OCI-LY1 (cell line): ENCODE results near the gene RUSC1.
A peak's percentile ranks its signal among the peaks of the same experiment; 100 is the strongest.

Source experiments
- H2AFZ ChIP-seq: fragments of 200-600 bp; sonication (generic), shearing (Covaris generic); 2 replicates; pipeline ENCODE4 v1.6.0; 2014; ENCODE audit warnings: antibody characterized with exemption, mild to moderate bottlenecking, low read length
- H3F3A ChIP-seq: fragments of 200-600 bp; sonication (generic), shearing (Covaris generic); 2 replicates; pipeline ENCODE4 v1.6.0; 2014; ENCODE audit warnings: mild to moderate bottlenecking, antibody characterized with exemption, low read length, moderate library complexity; ENCODE audit not compliant: insufficient read depth
- H3K27ac ChIP-seq: fragments of 200-600 bp; sonication (generic); 2 replicates; pipeline ENCODE4 v1.5.1; 2014; ENCODE audit warnings: low read length, mixed run types, mild to moderate bottlenecking, low read depth; ENCODE audit not compliant: poor library complexity, severe bottlenecking
- H3K27me3 ChIP-seq: fragments of 200-600 bp; sonication (generic); 2 replicates; pipeline ENCODE4 v1.6.0; 2014; ENCODE audit warnings: antibody characterized with exemption, mild to moderate bottlenecking, low read length, moderate library complexity; ENCODE audit not compliant: insufficient read depth
- H3K36me3 ChIP-seq: fragments of 200-600 bp; sonication (generic); 2 replicates; pipeline ENCODE4 v1.6.1; 2014; ENCODE audit warnings: mild to moderate bottlenecking, antibody characterized with exemption, low read length, moderate library complexity, mixed read lengths; ENCODE audit not compliant: insufficient read depth
- H3K4me1 ChIP-seq: fragments of 200-600 bp; sonication (generic); 2 replicates; pipeline ENCODE4 v1.5.1; 2014; ENCODE audit warnings: mild to moderate bottlenecking, low read length, moderate library complexity; ENCODE audit not compliant: insufficient read depth, severe bottlenecking
- H3K4me2 ChIP-seq: fragments of 200-600 bp; sonication (generic), shearing (Covaris generic); 2 replicates; pipeline ENCODE4 v1.6.1; 2014; ENCODE audit warnings: low read length
- H3K4me3 ChIP-seq: fragments of 200-600 bp; sonication (generic); 2 replicates; pipeline ENCODE4 v1.5.1; 2014; ENCODE audit warnings: low read length, low read depth, mild to moderate bottlenecking, mixed read lengths; ENCODE audit not compliant: poor library complexity, severe bottlenecking
- H3K79me2 ChIP-seq: fragments of 200-600 bp; shearing (Covaris generic); 2 replicates; pipeline ENCODE4 v1.6.1; 2016; ENCODE audit warnings: mixed run types, low read length, mixed read lengths; ENCODE audit not compliant: insufficient read depth
- H3K9ac ChIP-seq: fragments of 200-600 bp; sonication (generic), shearing (Covaris generic); 2 replicates; pipeline ENCODE4 v1.6.1; 2014; ENCODE audit warnings: mild to moderate bottlenecking, low read length, mixed read lengths
- H3K9me2 ChIP-seq: fragments of 200-600 bp; sonication (generic), shearing (Covaris generic); 2 replicates; pipeline ENCODE4 v1.6.1; 2014; ENCODE audit warnings: low read depth, mild to moderate bottlenecking, low read length, mixed read lengths
- H3K9me3 ChIP-seq: fragments of 200-600 bp; shearing (Covaris generic); 2 replicates; pipeline ENCODE4 v1.6.1; 2014; ENCODE audit warnings: low read length, mixed read lengths
- H4K20me1 ChIP-seq: fragments of 200-600 bp; sonication (generic), shearing (Covaris generic); 2 replicates; pipeline ENCODE4 v1.6.0; 2016; ENCODE audit warnings: mild to moderate bottlenecking, low read length; ENCODE audit not compliant: insufficient read depth
- EZH2 ChIP-seq: fragments of 200-600 bp; sonication (generic), shearing (Covaris generic); IDR thresholded peaks from 2 replicates; pipeline ENCODE4 v1.8.0; 2017; ENCODE audit warnings: borderline replicate concordance, mixed run types, mild to moderate bottlenecking, antibody characterized with exemption, low read length, moderate library complexity, mixed read lengths
- TF ChIP-seq, protein P1 (sequence below): fragments of 200-600 bp; sonication (generic), shearing (Covaris generic); IDR thresholded peaks from 2 replicates; pipeline ENCODE4 v1.5.1; 2017; ENCODE audit warnings: mild to moderate bottlenecking, antibody characterized with exemption, low read length, moderate library complexity, mixed read lengths

RUSC1 gene

DNA sequence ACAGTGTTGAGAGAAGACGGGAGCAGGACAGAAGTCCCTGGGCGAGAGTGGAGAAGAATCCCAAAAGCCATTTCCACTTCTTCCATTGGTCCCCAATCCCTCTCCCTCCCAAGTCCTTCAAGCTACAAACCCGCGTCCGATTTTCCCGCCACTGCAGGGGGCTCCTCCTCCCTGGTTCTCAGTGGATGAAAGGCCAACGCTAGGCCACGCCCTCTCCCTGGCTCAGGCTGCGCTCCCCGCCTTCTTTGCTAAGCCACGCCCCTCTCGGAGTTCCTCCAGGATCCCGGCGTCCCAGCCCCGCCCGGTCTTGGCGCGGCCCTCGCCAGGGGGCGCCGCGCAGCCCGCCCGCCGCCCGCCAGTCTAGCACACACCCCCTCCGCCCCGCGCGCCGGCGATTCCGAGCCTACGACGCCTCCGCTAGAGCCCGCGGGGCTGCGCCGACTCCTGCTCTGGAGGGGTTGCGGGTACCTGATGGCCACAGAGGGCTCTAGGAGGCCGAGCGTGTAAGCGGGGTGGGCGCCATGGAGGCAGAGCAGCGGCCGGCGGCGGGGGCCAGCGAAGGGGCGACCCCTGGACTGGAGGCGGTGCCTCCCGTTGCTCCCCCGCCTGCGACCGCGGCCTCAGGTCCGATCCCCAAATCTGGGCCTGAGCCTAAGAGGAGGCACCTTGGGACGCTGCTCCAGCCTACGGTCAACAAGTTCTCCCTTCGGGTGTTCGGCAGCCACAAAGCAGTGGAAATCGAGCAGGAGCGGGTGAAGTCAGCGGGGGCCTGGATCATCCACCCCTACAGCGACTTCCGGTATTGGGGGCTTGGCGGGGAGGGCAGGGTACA, 43.4 kb upstream of the RUSC1 start, which contains the start of gene HCN3:
TSS of gene HCN3 (plus strand) at position 394 of the 832 bp plus-strand sequence. CDS start at position 522, 128 bp downstream.
- Histone ChIP-seq H4K20me1 (no peaks in the 10 kb centered on the region), H3K4me2 (peak within 1 kb of the TSS; percentile 76), H3K27me3 (no peaks in the 10 kb centered on the region), H3K4me1 (peaks cover 36% of the 10 kb centered on the region), H3K79me2 (peaks cover 11% of the 10 kb centered on the region), H3K9me3 (no peaks in the 10 kb centered on the region), H3K27ac (no peak within 1 kb of the TSS), H3K9me2 (no peaks in the 10 kb centered on the region), H3F3A (no peaks in the 10 kb centered on the region; the same call in 1 of the 2 replicates), H3K9ac (peak within 1 kb of the TSS; percentile 59), H3K36me3 (peaks cover 5% of the 10 kb centered on the region; the same call in 1 of the 2 replicates), H2AFZ (peak within 1 kb of the TSS; percentile 17; the same call in 1 of the 2 replicates), H3K4me3 (peak within 1 kb of the TSS; percentile 67)
- no peak for TF ChIP-seq EZH2
- TF ChIP-seq, protein P1, sequence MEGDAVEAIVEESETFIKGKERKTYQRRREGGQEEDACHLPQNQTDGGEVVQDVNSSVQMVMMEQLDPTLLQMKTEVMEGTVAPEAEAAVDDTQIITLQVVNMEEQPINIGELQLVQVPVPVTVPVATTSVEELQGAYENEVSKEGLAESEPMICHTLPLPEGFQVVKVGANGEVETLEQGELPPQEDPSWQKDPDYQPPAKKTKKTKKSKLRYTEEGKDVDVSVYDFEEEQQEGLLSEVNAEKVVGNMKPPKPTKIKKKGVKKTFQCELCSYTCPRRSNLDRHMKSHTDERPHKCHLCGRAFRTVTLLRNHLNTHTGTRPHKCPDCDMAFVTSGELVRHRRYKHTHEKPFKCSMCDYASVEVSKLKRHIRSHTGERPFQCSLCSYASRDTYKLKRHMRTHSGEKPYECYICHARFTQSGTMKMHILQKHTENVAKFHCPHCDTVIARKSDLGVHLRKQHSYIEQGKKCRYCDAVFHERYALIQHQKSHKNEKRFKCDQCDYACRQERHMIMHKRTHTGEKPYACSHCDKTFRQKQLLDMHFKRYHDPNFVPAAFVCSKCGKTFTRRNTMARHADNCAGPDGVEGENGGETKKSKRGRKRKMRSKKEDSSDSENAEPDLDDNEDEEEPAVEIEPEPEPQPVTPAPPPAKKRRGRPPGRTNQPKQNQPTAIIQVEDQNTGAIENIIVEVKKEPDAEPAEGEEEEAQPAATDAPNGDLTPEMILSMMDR, result peak; percentile 59

DNA sequence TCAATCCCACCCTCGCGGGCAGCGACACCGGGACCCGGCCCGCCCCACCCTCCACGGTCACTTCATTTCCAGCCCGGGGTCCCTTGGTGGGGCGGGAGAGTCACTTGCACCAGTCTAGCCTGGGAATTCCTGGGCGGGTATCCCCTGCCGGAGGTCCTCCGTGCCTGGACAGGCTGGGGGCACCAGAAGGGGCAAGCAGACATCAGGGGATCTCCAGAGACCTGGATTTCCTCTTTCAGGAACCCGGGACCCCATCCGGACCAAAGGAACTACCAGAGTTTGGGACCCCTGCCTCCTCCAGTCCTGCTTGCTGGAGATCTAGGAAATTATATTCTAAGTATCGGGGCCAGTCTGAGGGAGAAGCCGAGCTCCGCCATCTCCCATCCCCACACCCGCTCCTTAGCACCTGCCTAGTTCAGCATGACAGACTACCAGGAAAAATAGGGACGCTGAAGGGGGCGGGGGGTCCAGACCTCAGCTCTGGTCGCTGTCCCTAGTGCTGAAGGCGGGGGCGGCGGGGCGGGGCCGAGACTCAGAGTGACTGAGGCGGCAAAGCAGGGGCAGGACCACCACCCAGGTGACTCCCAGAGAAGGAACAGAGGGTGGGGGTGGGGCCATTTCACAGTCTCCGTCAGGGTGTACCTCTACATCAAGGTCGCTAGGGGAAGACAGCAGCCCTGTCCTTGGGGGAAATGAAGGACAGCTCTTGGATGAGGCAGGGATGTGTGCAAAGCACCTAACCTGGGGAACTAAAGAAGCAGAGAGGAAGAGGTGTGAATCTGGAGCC, 42.6 kb upstream of the RUSC1 start:
- H3K4me3 ChIP-seq, result peak overlapping the region; percentile 67
- H3F3A ChIP-seq, result no peaks in the 10 kb centered on the region; the same call in 1 of the 2 replicates
- H3K36me3 ChIP-seq, result peaks cover 3% of the 10 kb centered on the region; the same call in 1 of the 2 replicates
- no peak overlapping the region for H2AFZ ChIP-seq
- no peaks in the 10 kb centered on the region for H3K9me3 ChIP-seq
- no peaks in the 10 kb centered on the region for H4K20me1 ChIP-seq
- H3K79me2 ChIP-seq, result peaks cover 3% of the 10 kb centered on the region; the same call in 1 of the 2 replicates
- no peaks in the 10 kb centered on the region for H3K9me2 ChIP-seq
- peak overlapping the region; percentile 76 for H3K4me2 ChIP-seq
- H3K4me1 ChIP-seq, result peaks cover 32% of the 10 kb centered on the region
- TF ChIP-seq EZH2, result no peak
- TF ChIP-seq, protein P1, result peak; percentile 49
- H3K27ac ChIP-seq, result no peak overlapping the region
- H3K9ac ChIP-seq, result peak overlapping the region; percentile 59
- H3K27me3 ChIP-seq, result no peaks in the 10 kb centered on the region

DNA sequence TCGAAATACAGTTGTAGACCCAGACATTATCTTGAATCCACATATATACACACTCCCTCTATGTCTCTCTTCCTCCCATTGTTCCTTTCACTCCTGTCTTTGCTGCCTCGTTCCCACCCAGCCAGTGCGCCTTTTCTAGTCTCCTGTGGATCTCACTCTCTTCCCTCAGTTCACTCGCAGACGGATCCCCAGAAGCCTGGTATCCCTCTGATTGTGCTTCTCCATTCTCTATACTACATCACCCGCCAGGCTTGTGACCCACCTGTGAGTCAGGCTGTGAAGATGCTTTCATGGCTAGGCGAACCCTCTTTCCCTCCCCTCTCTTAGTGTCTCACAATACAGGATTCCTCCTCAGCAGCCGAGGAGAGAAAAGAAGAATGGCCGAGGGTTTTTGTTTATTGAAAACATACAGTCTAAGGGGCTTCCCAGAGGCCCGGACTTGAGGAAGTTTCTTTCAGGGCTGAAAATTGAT, 42.0 kb upstream of the RUSC1 start:
- Histone ChIP-seq H3K4me2 (peak overlapping the region; percentile 76; the same call in 1 of the 2 replicates), H3K9ac (no peak overlapping the region), H3K9me3 (no peaks in the 10 kb centered on the region), H2AFZ (no peak overlapping the region), H3K27me3 (no peaks in the 10 kb centered on the region), H3K9me2 (no peaks in the 10 kb centered on the region), H3F3A (no peaks in the 10 kb centered on the region; the same call in 1 of the 2 replicates), H3K79me2 (peaks cover 2% of the 10 kb centered on the region; the same call in 1 of the 2 replicates), H3K4me1 (peaks cover 29% of the 10 kb centered on the region), H3K36me3 (peaks cover 3% of the 10 kb centered on the region; the same call in 1 of the 2 replicates), H4K20me1 (no peaks in the 10 kb centered on the region), H3K27ac (no peak overlapping the region), H3K4me3 (peak overlapping the region; percentile 67)
- TF ChIP-seq, protein P1, result peak; percentile 1; the same call in 1 of the 2 replicates
- TF ChIP-seq EZH2, result no peak
